Dedifferentiated amniotic fluid mesenchymal stem cell (primary cell): Measurements from ENCODE around the gene SATB2.

Experiments
- DNase-seq: peaks from one replicate; pipeline ENCODE4 v3.0.0-alpha.2; 2016; ENCODE audit errors: extremely low spot score

Gene SATB2

DNA sequence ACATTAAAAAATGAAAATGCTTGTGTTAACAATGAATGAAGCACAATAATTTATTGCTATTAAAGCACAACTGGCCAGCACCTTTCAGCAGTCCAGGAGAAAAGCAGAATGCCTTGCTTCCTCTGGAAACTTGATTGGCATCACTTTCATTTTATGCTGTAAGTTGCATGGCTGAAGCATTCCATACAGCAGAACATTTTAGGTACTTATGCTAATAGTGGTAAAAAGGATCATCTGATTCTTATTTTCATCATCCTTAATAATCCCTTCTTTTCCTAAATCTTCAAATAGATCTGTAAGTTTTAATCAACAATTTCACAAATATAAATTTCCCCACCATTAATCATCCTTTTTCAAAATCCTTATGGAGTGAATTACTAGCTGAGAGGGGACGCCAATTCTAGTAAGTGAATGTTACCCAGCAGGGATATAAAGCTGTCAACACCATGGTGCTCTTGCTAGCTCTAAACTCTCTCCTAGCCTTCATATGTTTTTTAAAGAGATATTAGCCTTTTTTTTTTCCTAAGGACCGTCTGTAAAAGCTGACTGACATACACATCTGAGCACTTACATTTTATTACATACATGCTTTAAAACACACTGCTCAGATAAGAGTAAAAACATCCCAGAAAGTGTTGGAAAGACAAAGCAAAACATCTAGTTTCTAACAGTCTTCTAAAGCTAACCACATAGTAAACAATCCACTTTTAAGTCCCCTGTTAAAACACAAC is 5.3 kb downstream of the SATB2 start:
- peak; percentile 56 for DNase-seq

GRCh38 chr2:199449956-199450355 is 7.8 kb downstream of the SATB2 start:
- DNase-seq: no peak

GRCh38 chr2:199449455-199449854 is 8.3 kb downstream of the SATB2 start:
- DNase-seq: no peak

GRCh38 chr2:199446996-199447576 is 10.7 kb downstream of the SATB2 start:
- no peak for DNase-seq

DNA sequence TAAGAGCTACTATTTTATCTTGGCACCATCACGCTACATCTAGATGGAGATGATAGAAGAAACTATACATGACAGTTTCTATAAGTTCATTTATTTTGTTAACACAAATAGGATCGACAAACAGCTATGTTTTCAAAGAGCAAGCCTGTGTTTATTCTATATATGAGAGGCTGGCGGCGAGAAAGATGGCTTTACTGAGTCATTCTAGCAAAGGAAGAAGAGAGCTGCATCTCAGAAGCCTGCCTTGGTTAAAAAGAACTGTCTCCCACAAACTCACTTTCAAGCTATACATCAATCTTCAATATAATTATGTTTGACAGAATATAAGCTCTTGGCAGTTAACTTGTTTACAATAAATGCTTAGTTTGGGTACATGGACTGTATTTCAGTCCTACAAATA is 13.0 kb downstream of the SATB2 start:
- no peak for DNase-seq

GRCh38 chr2:199443589-199444130 is 14.1 kb downstream of the SATB2 start:
- no peak for DNase-seq

DNA sequence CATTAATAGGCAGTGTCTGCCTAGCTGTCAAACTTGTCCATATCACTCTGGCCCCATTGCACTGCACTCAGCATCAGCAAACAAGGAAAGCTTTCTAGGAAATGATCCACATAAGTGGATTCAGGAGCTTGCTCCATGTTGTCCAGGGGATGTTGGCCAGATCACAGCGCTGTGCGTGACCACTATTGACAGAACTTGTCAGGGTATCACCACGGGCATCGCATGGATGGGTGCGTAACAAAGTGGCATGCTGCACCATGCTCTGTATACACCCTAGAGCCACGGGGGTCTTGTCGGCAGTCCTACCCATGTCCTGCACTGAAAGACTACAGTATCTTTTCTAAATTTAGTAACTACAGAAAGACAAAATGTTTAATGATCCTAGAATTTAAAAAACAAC is 15.6 kb downstream of the SATB2 start:
- DNase-seq: no peak

- DNase-seq: no peak
These were observed 16.0 kb downstream of the SATB2 start for GRCh38 chr2:199441759-199442158.

DNA sequence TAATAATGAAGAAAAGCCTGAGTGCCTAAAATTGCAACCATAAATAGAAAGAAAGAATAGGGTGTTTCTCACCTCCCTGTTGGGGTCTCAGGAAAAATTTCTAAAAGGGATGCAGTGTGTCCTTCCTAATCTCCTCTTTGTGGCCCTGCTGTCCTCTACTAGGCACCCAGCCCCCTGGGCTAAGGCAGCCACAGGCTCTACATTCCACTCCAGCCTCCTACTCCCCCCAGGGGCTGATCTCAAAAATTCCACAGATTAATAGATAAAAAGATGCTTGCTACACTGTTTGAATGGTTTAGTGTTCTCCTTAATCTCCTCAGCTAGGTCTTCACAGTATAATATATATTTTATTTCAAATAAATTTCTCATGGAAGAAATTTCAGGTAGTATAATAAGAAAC is 17.6 kb downstream of the SATB2 start:
- no peak for DNase-seq

GRCh38 chr2:199439542-199439941 is 18.2 kb downstream of the SATB2 start:
- DNase-seq: no peak

- DNase-seq: no peak
These were observed 18.7 kb downstream of the SATB2 start for GRCh38 chr2:199439066-199439465.

GRCh38 chr2:199434555-199434954 is 23.2 kb downstream of the SATB2 start:
- no peak for DNase-seq

DNA sequence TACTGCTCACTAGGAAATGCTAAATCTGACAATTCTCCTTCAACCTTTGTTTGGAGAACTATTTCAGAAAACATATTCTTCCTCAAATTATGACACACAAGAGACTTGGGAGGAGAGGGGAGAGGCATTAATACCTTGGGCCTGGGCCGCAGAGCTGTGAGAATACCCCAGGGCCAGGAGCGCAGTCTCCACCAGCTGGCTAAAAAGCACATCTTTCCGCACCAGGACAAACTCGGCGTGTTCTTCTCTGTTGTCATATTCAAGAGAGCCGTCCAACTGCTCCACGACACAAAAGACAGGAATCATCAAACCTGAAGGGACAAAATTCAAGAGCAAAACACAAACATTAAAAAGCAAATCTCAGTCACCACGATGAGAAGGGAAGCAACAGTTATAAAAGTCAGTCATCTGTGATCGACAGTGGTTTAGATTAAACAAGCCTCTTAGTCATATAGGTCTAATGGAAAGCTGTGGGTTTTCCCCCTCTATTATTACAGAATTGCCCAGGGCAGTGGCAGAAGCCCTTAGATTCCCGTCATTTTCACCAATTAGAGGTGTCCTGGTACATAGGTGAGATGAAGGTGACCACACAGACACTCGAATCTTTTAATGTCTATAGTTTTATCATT is 24.4 kb downstream of the SATB2 start:
- DNase-seq: no peak

- no peak for DNase-seq
These were observed 26.0 kb downstream of the SATB2 start for GRCh38 chr2:199431746-199432213.

DNA sequence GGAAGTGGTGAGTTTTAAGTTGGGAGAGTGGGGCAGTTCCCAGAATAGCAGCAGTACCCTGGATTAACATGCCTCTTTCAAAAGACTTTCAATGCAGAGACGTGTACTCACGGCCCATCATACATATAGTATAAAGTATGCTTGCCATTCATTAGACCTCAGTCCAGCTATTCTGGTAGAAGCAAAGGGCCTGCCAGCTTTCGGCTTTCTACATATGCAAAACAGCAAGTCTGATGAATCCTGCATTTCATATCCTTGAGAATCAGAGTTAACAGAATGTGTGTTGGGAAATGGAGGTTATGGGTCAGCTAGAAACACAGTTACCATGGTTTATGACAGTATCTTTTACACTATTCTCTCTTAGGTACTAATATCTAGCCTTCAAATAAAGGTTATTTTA is 27.5 kb downstream of the SATB2 start:
- DNase-seq: no peak

GRCh38 chr2:199428291-199428690 is 29.4 kb downstream of the SATB2 start:
- no peak for DNase-seq

DNA sequence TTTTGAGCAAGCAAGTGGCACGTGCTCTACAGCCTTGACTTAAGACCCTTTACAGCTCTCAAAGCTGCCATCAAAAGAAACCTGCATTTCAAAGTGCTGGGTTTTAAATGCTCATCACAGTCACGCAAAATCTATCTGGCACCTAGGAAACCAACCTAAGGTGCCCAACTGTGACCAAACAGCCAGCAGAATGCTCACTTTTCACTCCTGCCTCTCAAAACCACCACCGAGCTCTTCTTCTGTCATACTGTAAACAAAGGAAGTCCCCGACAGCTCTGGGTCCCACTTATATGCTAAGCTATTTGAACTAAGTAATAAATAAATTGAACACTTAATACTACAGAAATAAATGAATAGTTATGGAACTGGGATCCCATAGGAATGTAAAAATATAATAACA is 33.6 kb downstream of the SATB2 start:
- no peak for DNase-seq

DNA sequence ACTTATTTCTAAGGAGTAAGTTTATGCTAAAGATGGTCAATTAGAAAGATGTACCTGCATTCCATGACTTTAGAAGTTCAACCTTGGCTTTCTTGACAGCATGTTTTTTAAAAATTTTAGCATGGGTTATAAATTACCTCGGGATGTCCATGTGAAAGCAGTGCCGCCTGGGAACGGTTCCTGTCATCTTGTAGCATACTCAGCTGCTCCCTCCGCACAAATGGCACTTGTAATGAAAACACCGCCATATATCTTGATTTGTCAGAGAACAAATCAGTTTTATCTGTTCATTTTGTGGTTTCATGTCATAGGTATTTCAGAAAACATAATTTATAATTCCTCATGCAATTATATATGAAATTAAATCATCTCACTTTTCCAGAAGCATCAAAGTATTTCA is 38.3 kb downstream of the SATB2 start:
- DNase-seq: no peak

GRCh38 chr2:199414465-199414864 is 43.3 kb downstream of the SATB2 start:
- DNase-seq: no peak

DNA sequence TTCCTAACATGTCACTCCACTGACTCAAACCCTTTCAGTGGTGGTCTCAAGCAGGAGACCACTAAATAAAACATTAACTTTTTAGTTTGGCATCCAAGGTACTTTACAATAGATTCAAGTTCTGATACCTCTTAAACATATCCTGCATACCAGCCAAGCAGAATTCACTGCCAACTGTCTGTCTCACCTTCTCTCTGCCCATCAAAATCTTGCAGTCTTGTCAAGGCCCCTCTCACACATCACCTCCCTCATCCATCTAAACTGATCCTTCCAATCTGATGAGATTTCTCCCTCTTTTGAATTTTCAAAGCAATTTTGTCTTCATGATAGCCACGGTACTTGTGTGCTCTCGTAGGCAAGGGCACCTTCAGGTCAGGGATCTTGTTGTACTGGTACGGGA is 43.7 kb downstream of the SATB2 start:
- no peak for DNase-seq

GRCh38 chr2:199409759-199410529 is 47.8 kb downstream of the SATB2 start:
- no peak for DNase-seq

DNA sequence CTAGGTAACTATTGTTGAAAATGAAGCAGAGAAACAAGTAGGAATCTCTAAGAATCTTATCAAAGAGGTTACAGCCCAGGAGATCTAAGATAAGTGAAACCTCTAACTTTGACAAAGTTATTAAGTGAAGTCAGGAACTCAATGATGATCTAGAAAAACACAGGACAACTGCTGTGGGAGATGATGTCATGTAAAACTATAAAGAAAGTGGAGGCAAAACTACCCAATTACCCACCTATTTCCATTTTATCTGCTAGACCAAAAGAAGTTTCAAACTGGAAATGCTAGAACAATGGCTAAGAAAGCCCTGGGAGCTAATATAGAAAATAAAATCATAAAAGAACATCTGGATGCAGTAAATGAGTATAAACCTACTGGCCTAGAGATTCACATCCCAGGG is 50.3 kb downstream of the SATB2 start:
- DNase-seq: no peak
